ENCODE measurements around the gene ZNF496. TPM values are rescaled to one million over a fixed set of nuclear protein-coding genes. Genes with fewer than 3 reads are reported as not detected.

The ZNF496 gene
- total RNA-seq, 1 experiment from 2014 or later, result 66.5 TPM

GRCh38 chr1:247274605-247275256 is 56.9 kb downstream of the ZNF496 start:
- Histone ChIP-seq H3K79me2 (ENCODE audit: insufficient read depth, low read length) (no peaks in the 10 kb centered on the region), H3K56ac (ENCODE audit: insufficient read length, low read depth, low read length) (no peak overlapping the region), H3K4me2 (ENCODE audit: insufficient read depth, insufficient read length, low read length) (no peak overlapping the region), H2BK5ac (ENCODE audit: insufficient read length, low read length) (no peak overlapping the region), H2AFZ (ENCODE audit: low read length) (no peak overlapping the region), H2AK5ac (ENCODE audit: insufficient read length, low read length) (no peak overlapping the region), H4K91ac (ENCODE audit: insufficient read length, low read depth, low read length) (no peak overlapping the region), H3K4me1 (ENCODE audit: insufficient read depth, low read length) (no peaks in the 10 kb centered on the region; the same call in 1 of the 2 replicates), H3K18ac (ENCODE audit: insufficient read length, low read depth, low read length) (no peak overlapping the region), H2BK12ac (ENCODE audit: insufficient read length, low read depth, low read length) (no peak overlapping the region), H3K4ac (ENCODE audit: low read depth, low read length) (no peak overlapping the region), H4K5ac (ENCODE audit: insufficient read length, low read depth, low read length) (no peak overlapping the region), H3K79me1 (ENCODE audit: insufficient read depth, low read depth, low read length, poor library complexity, severe bottlenecking) (no peaks in the 10 kb centered on the region), H3T11ph (ENCODE audit: low read length) (no peak overlapping the region), H4K20me1 (ENCODE audit: control insufficient read depth, insufficient read depth, insufficient read length) (no peaks in the 10 kb centered on the region), H3K9me3 (ENCODE audit: control insufficient read depth, low read depth, low read length) (peaks cover 4% of the 10 kb centered on the region), H3K23me2 (ENCODE audit: insufficient read length, low read depth, low read length, poor library complexity, severe bottlenecking) (no peaks in the 10 kb centered on the region), H3K27ac (ENCODE audit: insufficient read length, low read depth, low read length) (no peak overlapping the region), H3K23ac (ENCODE audit: insufficient read length, low read depth, low read length) (no peak overlapping the region), H3K9ac (ENCODE audit: extremely low read depth, insufficient read length, low read length) (no peak overlapping the region), H2BK120ac (ENCODE audit: low read depth, low read length, poor library complexity, severe bottlenecking) (no peak overlapping the region), H3K14ac (ENCODE audit: insufficient read depth, low read length) (no peak overlapping the region), H2BK15ac (ENCODE audit: low read depth, low read length) (no peak overlapping the region), H3K27me3 (ENCODE audit: insufficient read depth, low read length) (no peaks in the 10 kb centered on the region), H2BK20ac (ENCODE audit: low read depth, low read length, poor library complexity, severe bottlenecking) (no peak overlapping the region), H4K8ac (replicated peaks; ENCODE audit: insufficient read length, low read depth, low read length) (no peak overlapping the region)
- Mint-ChIP-seq H3K27me3 (ENCODE audit: low read depth) (no peaks in the 10 kb centered on the region; the same call in 1 of the 2 replicates), H3K36me3 (ENCODE audit: insufficient read depth in 1 of 3, low read depth in 3 of 3) (peaks cover 8 to 16% (median 9%) of the 10 kb centered on the region in 3 experiments), H3K27ac (no peak overlapping the region), H3K9me3 (peaks cover 22% of the 10 kb centered on the region in 2 experiments), H3K4me3 (no peak overlapping the region), H3K4me1 (peaks cover 4% of the 10 kb centered on the region in 2 experiments; a peak in 2 of 4 replicates)
- DNase-seq, result no peak
- TF ChIP-seq, protein P1, sequence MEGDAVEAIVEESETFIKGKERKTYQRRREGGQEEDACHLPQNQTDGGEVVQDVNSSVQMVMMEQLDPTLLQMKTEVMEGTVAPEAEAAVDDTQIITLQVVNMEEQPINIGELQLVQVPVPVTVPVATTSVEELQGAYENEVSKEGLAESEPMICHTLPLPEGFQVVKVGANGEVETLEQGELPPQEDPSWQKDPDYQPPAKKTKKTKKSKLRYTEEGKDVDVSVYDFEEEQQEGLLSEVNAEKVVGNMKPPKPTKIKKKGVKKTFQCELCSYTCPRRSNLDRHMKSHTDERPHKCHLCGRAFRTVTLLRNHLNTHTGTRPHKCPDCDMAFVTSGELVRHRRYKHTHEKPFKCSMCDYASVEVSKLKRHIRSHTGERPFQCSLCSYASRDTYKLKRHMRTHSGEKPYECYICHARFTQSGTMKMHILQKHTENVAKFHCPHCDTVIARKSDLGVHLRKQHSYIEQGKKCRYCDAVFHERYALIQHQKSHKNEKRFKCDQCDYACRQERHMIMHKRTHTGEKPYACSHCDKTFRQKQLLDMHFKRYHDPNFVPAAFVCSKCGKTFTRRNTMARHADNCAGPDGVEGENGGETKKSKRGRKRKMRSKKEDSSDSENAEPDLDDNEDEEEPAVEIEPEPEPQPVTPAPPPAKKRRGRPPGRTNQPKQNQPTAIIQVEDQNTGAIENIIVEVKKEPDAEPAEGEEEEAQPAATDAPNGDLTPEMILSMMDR (conservative IDR thresholded peaks at IDR 0.05), result no peak
- WGBS (ENCODE audit: extremely low coverage, insufficient read length, low lambda C conversion rate), result no CpG with 5 or more reads among the region's 3 CpGs

All from H9 (cell line).